ENCODE measurements around the gene CGAS.
"Not testable (repeated sequence)": the region's sequence is repeated elsewhere in the genome, so short reads cannot be mapped to it uniquely, and the experiment has no call there.

Gene CGAS

GRCh38 chr6:73394577-73395354 is 57.3 kb downstream of the CGAS start, which contains the start of gene DDX43:
DDX43 (plus strand) TSS chr6:73394828; CDS start chr6:73394906, 78 bp downstream.
- peak; percentile 77 for DNase-seq

- DNase-seq: no peak
These were observed 58.8 kb downstream of the CGAS start for GRCh38 chr6:73393278-73393677.

GRCh38 chr6:73392188-73392587 is 59.9 kb downstream of the CGAS start:
- not testable (repeated sequence) for DNase-seq

- DNase-seq: no peak
These were observed 60.4 kb downstream of the CGAS start for GRCh38 chr6:73391675-73392074.

GRCh38 chr6:73389854-73390253 is 62.2 kb downstream of the CGAS start:
- DNase-seq: no peak

GRCh38 chr6:73388800-73389512 is 63.1 kb downstream of the CGAS start:
- peak; percentile 53 for DNase-seq

GRCh38 chr6:73388433-73388799 is 63.7 kb downstream of the CGAS start:
- no peak for DNase-seq

GRCh38 chr6:73382462-73383113 is 69.5 kb downstream of the CGAS start:
- no peak for DNase-seq

- not testable (repeated sequence) for DNase-seq
These were observed 70.6 kb downstream of the CGAS start for GRCh38 chr6:73381531-73381930.

GRCh38 chr6:73377225-73377624 is 74.9 kb downstream of the CGAS start:
- no peak for DNase-seq

GRCh38 chr6:73375216-73375615 is 76.9 kb downstream of the CGAS start:
- no peak for DNase-seq

Measured in CD4-positive, alpha-beta T cell treated with Interferon gamma for 1 hour (primary cell).